NOMO-1 (cell line): ENCODE measurements around the gene PARP3.

Source experiments
- DNase-seq, 2 experiments: peaks; one replicate each; lab custom pipeline; 2025; ENCODE audit not compliant: unreplicated experiment in 2 of 2; lab: John Stamatoyannopoulos, UW

The PARP3 gene

DNA sequence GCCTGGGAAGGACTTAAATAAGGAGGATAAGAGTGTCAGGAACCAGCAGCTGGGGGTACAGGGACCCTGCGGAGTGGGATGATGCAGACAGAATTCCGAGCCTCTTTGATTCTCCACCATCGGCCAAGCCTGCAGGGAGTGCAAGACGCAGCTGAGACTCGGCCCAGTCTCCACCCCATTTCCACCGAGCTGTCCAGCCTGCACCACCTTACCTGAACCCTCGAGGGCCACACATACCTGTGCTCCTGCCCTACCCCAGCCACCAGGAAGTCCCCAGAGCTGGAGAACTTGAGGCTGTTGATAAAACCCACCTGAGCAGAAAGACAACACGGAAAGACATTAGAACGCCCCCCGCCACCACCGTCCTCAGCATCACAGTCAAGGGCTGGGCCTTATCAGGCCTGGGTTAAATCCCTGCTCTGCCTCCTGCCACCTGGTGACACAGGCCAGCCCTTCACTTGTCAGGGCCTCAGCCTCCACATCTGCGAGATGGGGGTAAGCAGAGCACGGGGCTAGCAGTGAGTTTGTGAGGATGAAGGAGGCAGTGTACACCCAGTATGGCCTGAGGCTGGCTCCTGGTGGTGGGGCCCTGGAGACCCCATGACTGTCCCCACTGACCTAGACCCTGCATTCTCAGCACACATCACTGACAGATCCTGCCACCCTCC is 8.6 kb upstream of the PARP3 start:
- no peak for DNase-seq

GRCh38 chr3:51934139-51934850 is 7.9 kb upstream of the PARP3 start:
- DNase-seq: no peak

DNA sequence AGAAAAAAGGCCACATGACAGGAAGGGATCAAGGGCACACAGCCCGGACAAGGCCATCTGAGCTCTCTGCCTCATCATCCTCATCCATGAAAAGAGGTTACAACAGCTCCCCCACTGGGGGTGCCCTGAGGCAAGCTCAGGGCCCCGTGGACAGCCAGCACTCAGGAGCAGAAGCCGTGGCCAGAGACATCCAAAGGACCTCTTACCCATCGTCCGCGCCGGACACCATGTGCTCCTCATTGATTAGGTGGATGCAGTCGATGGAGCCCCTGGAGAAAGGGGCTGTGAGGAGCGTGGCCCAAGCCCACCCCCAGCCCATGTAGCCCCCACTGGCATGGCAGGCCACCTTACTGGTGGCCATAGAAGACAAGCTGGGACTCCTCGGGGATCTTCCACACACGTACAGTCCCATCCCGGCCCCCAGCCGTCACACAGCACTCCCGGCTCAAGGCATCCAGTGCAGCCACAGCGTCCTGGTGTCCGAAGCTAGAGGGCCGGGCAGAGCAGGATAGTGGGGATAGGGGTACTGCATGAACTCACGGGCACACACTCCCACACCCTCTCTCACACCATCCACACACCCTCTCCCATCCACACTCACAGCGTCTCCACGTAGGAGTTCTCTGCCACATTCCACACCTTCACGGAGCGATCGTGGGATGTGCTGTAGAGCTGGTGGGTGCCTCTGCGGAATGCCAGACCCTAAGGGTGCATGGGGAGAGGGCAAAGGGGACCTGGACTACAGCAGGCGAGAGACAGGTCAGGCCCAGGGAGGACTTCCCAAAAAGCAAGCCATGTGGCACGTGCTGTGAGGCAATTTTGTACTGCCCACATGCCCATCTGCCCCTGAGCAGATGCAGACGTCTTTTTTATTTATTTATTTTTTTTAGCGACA is 6.9 kb upstream of the PARP3 start:
- DNase-seq: no peak

DNA sequence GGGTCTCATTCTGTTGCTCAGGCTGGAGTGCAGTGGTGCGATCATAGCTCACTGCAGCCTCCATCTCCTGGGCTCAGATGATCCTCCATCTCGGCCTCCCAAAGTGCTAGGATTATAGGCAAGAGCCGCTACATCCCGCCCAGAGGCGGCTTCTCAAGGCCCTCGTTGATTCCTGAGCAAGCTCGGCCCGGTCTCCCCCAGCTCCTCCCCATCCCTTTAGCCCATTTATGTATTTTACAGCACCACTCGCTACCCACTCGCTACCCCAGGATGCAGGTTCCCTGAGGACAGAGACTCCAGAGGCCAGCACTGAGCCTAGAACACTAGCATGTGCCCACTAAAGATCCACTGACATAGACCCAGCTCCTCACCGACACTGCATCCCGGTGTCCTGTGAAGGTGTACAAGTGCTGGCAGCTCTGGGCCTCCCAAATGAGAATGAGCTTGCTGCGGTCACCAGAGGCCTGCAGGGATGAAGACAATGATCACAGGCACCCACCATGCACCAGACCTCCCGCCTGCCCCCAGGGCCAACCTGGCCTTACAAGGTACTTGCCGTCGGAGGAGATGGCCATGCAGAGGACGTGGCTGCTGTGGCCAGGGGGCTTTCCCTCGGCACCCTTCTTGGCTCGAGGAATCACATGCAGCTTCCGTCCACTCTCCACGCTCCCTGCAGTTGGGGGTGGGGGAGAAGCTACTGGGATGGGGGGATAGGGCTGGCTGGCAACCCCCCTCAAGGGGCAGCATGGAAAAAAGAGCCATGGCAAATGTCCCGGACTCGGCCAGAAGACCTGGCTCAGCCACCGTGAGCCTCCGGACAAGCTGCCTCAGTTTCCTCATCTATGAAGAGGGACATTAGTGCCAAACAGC is 6.0 kb upstream of the PARP3 start:
- no peak for DNase-seq

GRCh38 chr3:51937014-51937413 is 5.1 kb upstream of the PARP3 start:
- DNase-seq: no peak

GRCh38 chr3:51937611-51938450 is 4.3 kb upstream of the PARP3 start:
- DNase-seq: no peak

GRCh38 chr3:51938780-51939425 is 3.3 kb upstream of the PARP3 start:
- no peak for DNase-seq

DNA sequence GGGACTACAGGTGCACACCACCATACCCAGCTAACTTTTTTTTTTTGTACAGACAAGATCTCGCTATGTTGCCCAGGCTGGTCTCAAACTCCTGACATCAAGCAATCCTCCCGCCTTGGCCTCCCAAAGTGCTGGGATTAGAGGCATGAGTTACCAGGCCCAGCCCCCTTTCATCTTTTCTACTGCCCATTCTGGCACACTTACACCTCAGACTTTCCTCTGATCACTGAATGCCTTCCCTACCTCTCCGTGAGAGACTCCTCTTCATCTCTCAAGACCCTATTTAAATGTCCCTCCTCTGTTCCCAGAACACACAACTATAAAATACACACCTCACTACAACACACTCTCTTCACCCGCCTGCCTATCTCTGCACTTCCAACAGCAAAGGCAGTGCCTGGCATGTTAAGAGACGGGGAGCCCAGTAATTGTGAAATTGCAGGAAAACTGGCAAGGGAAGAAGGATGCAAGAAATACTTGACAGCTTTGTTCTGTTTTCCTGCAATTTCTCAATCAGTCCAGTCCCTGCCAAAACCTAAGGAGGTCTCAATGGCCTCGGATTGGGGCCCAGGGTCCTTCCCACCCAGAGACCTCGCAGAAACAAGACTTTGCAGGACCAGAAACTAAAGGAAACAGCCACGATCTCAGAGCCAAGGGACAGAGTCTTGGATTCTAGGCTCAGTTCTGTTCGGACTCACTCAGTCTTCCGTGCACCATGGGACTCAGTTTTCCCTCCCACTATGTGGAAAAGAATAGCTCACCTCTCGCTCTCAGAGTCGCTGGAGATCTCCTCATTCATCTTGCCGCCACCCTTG is 1.3 kb upstream of the PARP3 start:
- DNase-seq: no peak

GRCh38 chr3:51941463-51941797 is 733 bp upstream of the PARP3 start:
- DNase-seq: no peak

DNA sequence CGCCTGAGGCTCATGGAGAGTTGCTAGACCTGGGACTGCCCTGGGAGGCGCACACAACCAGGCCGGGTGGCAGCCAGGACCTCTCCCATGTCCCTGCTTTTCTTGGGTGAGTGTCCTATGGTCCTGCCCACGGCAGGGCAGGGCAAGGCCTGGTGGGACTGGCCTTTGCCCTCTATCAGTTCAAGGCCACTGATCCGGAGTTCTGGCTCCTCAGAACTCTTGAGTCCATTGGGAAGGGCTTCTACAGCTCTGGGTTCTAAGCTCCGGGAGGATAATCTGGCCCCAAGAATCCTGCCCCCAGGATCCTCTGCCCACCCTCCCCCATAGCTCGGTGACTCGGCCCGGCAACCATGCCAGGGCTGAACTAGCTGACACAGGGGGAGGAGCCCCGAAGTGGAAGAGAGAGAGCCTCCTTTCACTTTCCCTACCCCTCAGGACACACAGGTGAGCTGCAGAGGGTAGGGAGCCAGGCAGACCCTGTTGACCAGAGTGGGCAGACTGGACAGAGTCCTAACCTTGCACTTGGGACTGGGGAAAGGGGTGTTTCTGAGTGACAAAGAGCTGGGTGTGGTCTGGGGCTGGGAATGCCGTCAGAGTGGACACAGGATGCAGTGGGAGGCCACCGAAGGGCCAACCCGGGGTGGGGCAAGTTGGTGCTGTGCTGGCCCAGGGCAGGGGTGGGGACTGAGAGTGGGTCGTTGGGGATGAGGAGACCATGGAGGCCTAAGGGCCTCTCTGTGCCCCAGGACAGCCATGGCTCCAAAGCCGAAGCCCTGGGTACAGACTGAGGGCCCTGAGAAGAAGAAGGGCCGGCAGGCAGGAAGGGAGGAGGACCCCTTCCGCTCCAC is 664 bp downstream of the PARP3 start:
- peak; percentile 38 to 47 for DNase-seq

DNA sequence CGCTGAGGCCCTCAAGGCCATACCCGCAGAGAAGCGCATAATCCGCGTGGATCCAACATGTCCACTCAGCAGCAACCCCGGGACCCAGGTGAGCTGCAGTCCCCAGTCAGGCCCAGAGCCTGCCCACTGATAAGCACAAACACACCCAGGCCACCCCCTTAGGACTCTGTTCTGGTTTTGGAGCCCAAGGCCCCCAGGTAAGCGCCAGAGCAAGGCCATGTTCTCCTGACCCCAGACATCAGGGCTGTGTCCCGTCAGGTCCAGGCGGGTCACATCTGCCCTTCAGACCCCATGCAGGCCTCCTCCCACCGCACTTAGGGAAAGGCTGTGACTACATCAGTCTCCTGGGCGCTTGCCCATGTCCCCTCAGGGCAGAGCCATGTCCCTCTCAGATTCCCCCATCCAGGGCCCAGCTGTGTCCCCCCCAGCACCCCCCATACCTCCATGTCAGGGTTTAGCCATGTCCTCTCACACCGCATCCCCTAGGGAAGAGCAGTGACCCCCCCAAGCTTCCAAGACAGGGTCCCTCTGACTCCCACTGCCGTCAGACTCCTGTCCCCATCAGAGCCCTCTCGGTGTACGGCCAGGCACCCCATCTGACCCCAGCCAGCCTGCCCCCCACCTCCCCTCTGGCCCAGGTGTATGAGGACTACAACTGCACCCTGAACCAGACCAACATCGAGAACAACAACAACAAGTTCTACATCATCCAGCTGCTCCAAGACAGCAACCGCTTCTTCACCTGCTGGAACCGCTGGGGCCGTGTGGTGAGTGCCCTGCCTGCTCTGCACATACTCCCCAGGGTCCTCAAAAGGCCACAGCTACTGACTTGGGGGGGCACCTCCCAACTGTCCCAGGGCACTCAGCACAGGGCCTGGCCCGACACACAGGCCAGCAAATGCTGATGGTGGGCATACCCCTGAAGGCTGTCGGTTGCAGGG is 1.6 kb downstream of the PARP3 start:
- DNase-seq: no peak

GRCh38 chr3:51944451-51945021 is 2.4 kb downstream of the PARP3 start:
- DNase-seq: no peak

- no peak for DNase-seq
Observed at GRCh38 chr3:51945031-51945840, 3.1 kb downstream of the PARP3 start.

GRCh38 chr3:51945926-51946705 is 4.0 kb downstream of the PARP3 start:
- DNase-seq: no peak

GRCh38 chr3:51946796-51947195 is 4.6 kb downstream of the PARP3 start:
- DNase-seq: no peak
